Measurements from ENCODE around the gene EXOC6.

- no peak for TF ChIP-seq GATA2 (IDR thresholded peaks at IDR 0.05; ENCODE audit: low read depth, low read length)
- no peak for TF ChIP-seq GATA3 (IDR thresholded peaks at IDR 0.05; ENCODE audit: low read depth, low read length)
These were observed 122.2 kb downstream of the EXOC6 start for GRCh38 chr10:92970301-92971070.
